Ovary (tissue), 3 donors: Measurements from ENCODE around the gene SUN1.

ENCODE experiments used
- CTCF ChIP-seq, 3 donors: fragments of 450-650 bp in 2 of 3; fragments of 200-600 bp in 1 of 3; IDR thresholded peaks; one replicate each; pipeline versions ENCODE4 v1.5.1 to v1.8.0; 2016 to 2022; ENCODE audit warnings: antibody characterized with exemption in 3 of 3, mild to moderate bottlenecking in 1 of 3
- EP300 ChIP-seq: sonication (generic); formaldehyde crosslinking; IDR thresholded peaks from one replicate; pipeline ENCODE4 v1.6.1; 2017; ENCODE audit warnings: antibody characterized with exemption
- POLR2A ChIP-seq: fragments of 450-650 bp; IDR thresholded peaks from one replicate; pipeline ENCODE4 v1.6.1; 2017; ENCODE audit warnings: antibody characterized with exemption, mild to moderate bottlenecking, moderate library complexity
- donor health status: DM: no; HTN: no; CAD: no.

DNA sequence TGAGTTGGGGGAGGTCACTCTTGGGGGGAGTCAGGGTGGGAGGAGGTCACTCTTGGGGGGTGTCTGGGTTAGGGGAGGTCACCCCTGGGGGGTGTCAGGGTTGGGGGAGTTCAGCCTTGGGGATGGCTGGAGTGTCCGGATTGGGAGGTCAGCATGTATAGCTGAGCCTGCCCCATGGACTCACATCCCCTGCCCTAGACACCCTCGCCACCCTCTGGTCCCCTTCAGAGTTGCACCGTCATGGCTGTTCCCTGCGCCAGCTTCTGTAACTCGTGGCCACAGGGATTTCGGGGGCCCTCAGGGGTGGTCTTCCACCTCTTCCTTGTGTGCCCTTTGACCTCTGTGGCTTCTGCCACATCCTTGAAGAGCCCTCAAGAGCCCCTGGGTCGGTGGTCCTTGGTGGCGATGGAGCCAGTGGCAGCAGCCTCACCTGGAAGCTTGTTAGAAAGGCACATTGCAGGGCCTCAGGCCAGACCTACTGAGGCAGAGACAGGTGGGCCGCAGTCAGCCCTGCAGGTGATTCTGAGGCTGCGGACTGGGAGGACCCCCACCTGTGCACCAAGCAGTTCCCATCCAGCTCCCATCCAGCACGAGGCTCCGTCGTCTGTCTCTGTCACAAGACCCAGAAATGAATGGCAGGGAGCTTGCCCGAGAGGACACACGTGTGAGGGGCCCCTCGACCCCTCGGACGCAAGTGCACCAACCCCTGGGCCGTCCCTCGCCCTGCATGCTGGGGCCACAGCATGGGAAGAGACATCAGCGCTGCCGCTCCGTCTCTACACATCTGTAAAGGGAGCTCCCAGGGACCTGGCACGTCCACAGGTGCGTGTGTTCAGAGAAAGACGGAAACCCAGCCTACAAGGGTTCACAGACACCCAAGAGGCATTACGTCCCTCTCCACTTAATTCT, 44.7 kb upstream of the SUN1 start:
- TF ChIP-seq CTCF (IDR thresholded peaks at IDR 0.05) (no peak), POLR2A (no peak), EP300 (no peak)
